SK-N-SH (cell line): ENCODE results near the gene IGSF9B.

ENCODE experiments used
- GABPA ChIP-seq: IDR thresholded peaks from 2 replicates; pipeline ENCODE4 v1.4.0; 2012; ENCODE audit warnings: low read depth, mild to moderate bottlenecking
- POLR2AphosphoS5 ChIP-seq: IDR thresholded peaks from 2 replicates; pipeline ENCODE4 v1.6.1; 2012; ENCODE audit warnings: low read depth, low read length
- RAD21 ChIP-seq: IDR thresholded peaks from 2 replicates; pipeline ENCODE4 v1.6.1; 2012; ENCODE audit warnings: mild to moderate bottlenecking, low read length
- RCOR1 ChIP-seq: fragments of 150-350 bp; IDR thresholded peaks from 2 replicates; pipeline ENCODE4 v1.6.1; 2017; ENCODE audit warnings: antibody characterized with exemption, low read length
- SIN3A ChIP-seq: IDR thresholded peaks from 2 replicates; pipeline ENCODE4 v1.6.1; 2012; ENCODE audit warnings: low read depth, mild to moderate bottlenecking, low read length, moderate library complexity, borderline replicate concordance
- TAF1 ChIP-seq: IDR thresholded peaks from 2 replicates; pipeline ENCODE4 v1.6.1; 2012; ENCODE audit warnings: low read depth, mild to moderate bottlenecking, low read length, moderate library complexity, borderline replicate concordance
- TF ChIP-seq, protein P1 (sequence below): fragments of 200-600 bp; sonication (generic); IDR thresholded peaks from 2 replicates; pipeline ENCODE4 v1.6.1; 2017; ENCODE audit warnings: antibody characterized with exemption, mild to moderate bottlenecking, moderate library complexity
- TF ChIP-seq, protein P2 (sequence below): IDR thresholded peaks from 2 replicates; pipeline ENCODE4 v1.4.0; 2012; ENCODE audit warnings: low read depth, borderline replicate concordance

DNA sequence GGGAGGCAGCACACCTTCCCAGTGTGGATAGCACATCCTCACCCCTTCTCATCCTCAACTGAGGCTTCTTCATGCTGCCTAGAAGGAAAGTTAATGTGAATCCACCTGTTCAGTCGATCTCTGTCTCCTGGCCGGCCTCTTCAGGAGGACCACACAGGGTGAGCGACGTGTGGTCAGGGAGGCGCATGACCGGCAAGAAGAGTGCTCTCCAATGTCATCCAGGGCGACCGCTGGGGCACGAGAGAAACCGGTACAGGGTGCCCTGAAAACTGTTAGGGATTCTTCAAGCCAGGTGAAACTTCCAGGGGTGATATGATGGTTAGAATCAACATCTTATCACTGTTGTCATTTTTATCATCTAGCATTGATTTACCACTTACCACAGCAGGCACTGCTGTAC is 43.0 kb downstream of the IGSF9B start:
- no peak for TF ChIP-seq RAD21
- no peak for TF ChIP-seq POLR2AphosphoS5
- TF ChIP-seq, protein P1, sequence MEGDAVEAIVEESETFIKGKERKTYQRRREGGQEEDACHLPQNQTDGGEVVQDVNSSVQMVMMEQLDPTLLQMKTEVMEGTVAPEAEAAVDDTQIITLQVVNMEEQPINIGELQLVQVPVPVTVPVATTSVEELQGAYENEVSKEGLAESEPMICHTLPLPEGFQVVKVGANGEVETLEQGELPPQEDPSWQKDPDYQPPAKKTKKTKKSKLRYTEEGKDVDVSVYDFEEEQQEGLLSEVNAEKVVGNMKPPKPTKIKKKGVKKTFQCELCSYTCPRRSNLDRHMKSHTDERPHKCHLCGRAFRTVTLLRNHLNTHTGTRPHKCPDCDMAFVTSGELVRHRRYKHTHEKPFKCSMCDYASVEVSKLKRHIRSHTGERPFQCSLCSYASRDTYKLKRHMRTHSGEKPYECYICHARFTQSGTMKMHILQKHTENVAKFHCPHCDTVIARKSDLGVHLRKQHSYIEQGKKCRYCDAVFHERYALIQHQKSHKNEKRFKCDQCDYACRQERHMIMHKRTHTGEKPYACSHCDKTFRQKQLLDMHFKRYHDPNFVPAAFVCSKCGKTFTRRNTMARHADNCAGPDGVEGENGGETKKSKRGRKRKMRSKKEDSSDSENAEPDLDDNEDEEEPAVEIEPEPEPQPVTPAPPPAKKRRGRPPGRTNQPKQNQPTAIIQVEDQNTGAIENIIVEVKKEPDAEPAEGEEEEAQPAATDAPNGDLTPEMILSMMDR, result no peak
- TF ChIP-seq RCOR1, result no peak
- TF ChIP-seq, protein P2, sequence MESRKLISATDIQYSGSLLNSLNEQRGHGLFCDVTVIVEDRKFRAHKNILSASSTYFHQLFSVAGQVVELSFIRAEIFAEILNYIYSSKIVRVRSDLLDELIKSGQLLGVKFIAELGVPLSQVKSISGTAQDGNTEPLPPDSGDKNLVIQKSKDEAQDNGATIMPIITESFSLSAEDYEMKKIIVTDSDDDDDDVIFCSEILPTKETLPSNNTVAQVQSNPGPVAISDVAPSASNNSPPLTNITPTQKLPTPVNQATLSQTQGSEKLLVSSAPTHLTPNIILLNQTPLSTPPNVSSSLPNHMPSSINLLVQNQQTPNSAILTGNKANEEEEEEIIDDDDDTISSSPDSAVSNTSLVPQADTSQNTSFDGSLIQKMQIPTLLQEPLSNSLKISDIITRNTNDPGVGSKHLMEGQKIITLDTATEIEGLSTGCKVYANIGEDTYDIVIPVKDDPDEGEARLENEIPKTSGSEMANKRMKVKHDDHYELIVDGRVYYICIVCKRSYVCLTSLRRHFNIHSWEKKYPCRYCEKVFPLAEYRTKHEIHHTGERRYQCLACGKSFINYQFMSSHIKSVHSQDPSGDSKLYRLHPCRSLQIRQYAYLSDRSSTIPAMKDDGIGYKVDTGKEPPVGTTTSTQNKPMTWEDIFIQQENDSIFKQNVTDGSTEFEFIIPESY, result no peak
- no peak for TF ChIP-seq GABPA
- no peak for TF ChIP-seq SIN3A
- no peak for TF ChIP-seq TAF1
